ENCODE data around the gene VAV1. TPM values are rescaled to one million over a fixed set of nuclear protein-coding genes. Genes with fewer than 3 reads are reported as not detected.

Gene VAV1
- total and polyA plus RNA-seq, 2 of the 13 experiments (the other 11 are each of a cell fraction or from before 2014, with no cell fraction given): not detected

- no peak for DNase-seq (ENCODE audit: low spot score)
- Histone ChIP-seq H3K27ac (ENCODE audit: extremely low read length, insufficient read depth, low read length) (peak overlapping the region; percentile 40), H3K4me1 (ENCODE audit: insufficient read depth, low read length) (peaks cover 55% of the 10 kb centered on the region), H3K4me2 (ENCODE audit: low read depth, low read length) (peak overlapping the region; percentile 57), H2AFZ (ENCODE audit: low read length) (no peak overlapping the region), H3K9ac (ENCODE audit: insufficient read depth, low read depth, low read length) (no peak overlapping the region), H3K79me2 (ENCODE audit: insufficient read depth, low read length) (peaks cover 14% of the 10 kb centered on the region), H3K27me3 (ENCODE audit: control insufficient read depth in 1 of 2, insufficient read depth in 2 of 2, low read length in 2 of 2) (no peaks in the 10 kb centered on the region), H3K9me3 (ENCODE audit: low read length) (no peaks in the 10 kb centered on the region), H4K20me1 (ENCODE audit: insufficient read depth, low read length) (no peaks in the 10 kb centered on the region), H3K4me3 (replicated peaks in 1 of 3; ENCODE audit: insufficient read depth in 1 of 3, low read depth in 2 of 3, low read length in 3 of 3) (peak overlapping the region in 1 of 3 experiments; percentile 50; a peak in 1 of 6 replicates), H3K36me3 (replicated peaks in 1 of 2; ENCODE audit: control insufficient read depth in 1 of 2, insufficient read depth in 2 of 2, low read length in 2 of 2) (peaks cover 0 to 2% of the 10 kb centered on the region in 2 experiments; a peak in 2 of 5 replicates)
- ChIA-PET CTCF (ENCODE audit: low intra/inter-chr PET ratio, low total read pairs) (no interaction called here), POLR2A (interaction anchor here (1.4 kb wide), 1 partner anchor 13 kb away, joined by 12 read pairs; the partner anchor contains the start of gene C3)
- no peak for FAIRE-seq
- ATAC-seq: no peak
- in situ Hi-C loops (cut with HindIII; ENCODE audit: extremely low pct_ligation_motif_present, low pct_unique_long_range_greater_than_20kb) (no loop called here), intact Hi-C loops (cut with micrococcal nuclease; ENCODE audit: unreplicated experiment) (loop anchor here (10.0 kb wide), 1 partner anchor 1141 kb away; the partner anchor contains the start of gene PRR36)
- WGBS (ENCODE audit: low lambda C conversion rate): 91% methylated on average over 12 of the region's 29 CpGs
- no TSS peak for BruUV-seq (replicated peaks)
- peak; percentile 91 for TF ChIP-seq ZBTB33 (CRISPR knock-in tag; IDR thresholded peaks at IDR 0.05)
- no peak for TF ChIP-seq YY1 (IDR thresholded peaks at IDR 0.05; ENCODE audit: insufficient read depth, insufficient replicate concordance, low read depth, low read length)
- TF ChIP-seq AGO2 (optimal IDR thresholded peaks at IDR 0.05; ENCODE audit: low read depth, low read length): peak; percentile 59
- no peak for TF ChIP-seq ZSCAN5A (CRISPR knock-in tag; IDR thresholded peaks at IDR 0.05; ENCODE audit: borderline replicate concordance)
- peak; percentile 42 for TF ChIP-seq RBFOX2 (IDR thresholded peaks at IDR 0.05; ENCODE audit: low read depth, low read length)
- TF ChIP-seq ZMYM3 (CRISPR knock-in tag; IDR thresholded peaks at IDR 0.05): peak; percentile 79
- TF ChIP-seq ZBTB38 (CRISPR knock-in tag; IDR thresholded peaks at IDR 0.05): peak; percentile 94
- no peak for TF ChIP-seq ZNF800 (CRISPR knock-in tag; IDR thresholded peaks at IDR 0.05)
- TF ChIP-seq ZNF563 (CRISPR knock-in tag; IDR thresholded peaks at IDR 0.05): no peak
- no peak for TF ChIP-seq HOXA7 (CRISPR knock-in tag; IDR thresholded peaks at IDR 0.05)
- TF ChIP-seq CENPT (CRISPR knock-in tag; IDR thresholded peaks at IDR 0.05; ENCODE audit: low read depth): no peak
- TF ChIP-seq ZFP91 (CRISPR knock-in tag; IDR thresholded peaks at IDR 0.05; ENCODE audit: borderline replicate concordance): no peak
- TF ChIP-seq CREB3 (CRISPR knock-in tag; IDR thresholded peaks at IDR 0.05): no peak
- TF ChIP-seq ERF (CRISPR knock-in tag; IDR thresholded peaks at IDR 0.05): no peak
- TF ChIP-seq REPIN1 (CRISPR knock-in tag; IDR thresholded peaks at IDR 0.05; ENCODE audit: borderline replicate concordance, low read depth): no peak
These were observed 39.0 kb upstream of the VAV1 start for GRCh38 chr19:6733338-6734095.
